Kasumi-1 (cell line): Measurements from ENCODE around the gene CSNK2A1.

Experiments
- DNase-seq, 2 experiments: peaks; one replicate each; lab custom pipeline; 2025; lab: John Stamatoyannopoulos, UW

The CSNK2A1 gene

DNA sequence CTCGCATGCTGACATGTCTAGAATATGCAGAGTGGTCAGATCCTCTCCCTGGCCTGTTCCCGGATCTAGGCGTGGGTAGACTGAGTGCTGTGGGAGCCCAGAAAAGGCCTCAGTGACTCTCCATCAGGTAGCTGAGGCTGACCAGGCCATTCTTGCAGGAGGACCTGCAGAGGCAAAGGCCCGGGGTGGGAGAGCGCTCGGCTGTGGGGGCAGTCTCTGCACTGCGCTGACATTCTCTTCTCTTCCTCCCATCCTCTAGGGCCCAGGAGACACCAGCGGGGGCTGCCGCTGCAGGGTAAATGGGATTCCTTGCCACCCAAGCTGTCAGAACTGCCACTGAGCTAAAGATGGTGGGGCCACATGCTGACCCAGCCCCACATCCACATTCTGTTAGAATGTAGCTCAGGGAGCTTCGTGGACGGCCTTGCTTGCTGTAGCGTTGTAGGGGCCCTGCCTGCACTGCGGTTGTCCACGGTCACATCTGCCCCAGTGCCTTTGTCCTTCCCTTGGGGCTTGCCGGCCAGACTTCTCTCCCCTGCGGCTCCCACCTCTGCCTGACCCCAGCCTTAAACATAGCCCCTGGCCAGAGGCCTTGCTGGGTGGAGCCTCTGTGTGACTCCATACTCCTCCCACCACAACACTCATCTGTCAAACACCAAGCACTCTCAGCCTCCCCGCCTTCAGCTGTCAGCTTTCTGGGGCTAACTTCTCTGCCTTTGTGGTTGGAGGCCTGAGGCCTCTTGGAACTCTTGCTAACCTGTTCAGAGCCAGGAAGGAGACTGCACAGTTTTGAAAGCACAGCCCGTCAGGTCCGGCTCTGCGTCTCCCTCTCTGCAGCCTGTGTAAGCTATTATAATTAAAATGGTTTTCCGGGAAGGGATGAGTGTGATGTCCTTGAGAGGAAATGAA lies 113.2 kb downstream of the CSNK2A1 start:
- DNase-seq = no peak

DNA sequence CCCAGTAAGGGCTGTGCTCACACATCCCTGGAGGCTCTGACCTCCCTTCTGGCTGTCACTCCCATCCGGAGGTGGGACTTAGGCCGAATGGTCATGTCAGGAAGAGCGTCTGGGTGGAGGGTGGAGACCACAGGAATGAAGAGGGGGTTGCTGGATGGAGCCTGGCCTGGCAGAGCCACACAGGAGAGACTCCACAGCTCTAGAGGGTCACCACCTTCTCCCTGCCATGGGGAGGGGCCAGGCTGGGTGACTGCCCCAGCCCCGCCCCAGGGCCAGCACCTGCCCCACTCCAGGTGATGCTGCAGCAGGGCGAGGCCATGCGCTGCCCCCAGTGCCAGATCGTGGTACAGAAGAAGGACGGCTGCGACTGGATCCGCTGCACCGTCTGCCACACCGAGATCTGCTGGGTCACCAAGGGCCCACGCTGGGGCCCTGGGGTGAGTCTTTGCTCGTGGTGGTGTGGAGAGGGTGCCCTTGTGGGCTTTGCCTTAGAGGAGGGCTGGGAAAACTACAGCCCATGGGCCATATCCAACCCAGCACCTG lies 114.9 kb downstream of the CSNK2A1 start:
- DNase-seq = no peak

DNA sequence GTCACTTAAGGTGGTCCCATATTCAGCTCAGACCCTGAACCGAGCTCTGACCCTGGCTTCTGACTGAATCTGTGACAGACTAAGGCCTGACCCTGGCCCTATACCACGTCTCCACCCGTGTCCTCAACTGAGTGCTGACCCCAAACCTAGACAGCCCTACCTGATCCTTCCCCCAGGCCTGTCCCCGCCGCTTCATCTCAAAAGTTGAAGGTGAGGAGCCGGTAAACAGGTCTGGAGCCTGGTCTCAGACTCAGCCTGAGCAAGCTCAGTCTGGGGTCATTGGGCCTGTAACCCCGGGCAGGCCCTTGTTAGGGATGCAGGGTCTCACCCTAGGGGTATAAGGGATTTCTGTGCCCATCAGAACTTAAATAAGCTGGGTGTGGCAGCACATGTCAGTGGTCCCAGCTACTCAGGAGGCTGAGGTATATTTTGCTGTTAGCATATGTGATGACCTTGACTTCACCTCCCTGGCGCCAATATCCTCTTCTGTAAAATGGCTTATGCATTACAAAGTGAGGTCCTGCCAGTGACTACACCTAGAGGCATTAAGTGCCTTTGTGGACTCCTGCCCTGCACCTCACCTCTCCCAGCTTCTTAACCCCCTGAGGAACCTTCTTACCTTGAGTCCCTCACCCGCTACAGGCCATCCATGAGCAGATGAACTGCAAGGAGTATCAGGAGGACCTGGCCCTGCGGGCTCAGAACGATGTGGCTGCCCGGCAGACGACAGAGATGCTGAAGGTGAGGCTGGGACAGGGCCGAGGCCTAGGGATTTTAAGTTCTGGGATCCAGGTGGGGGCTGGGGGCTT lies 115.5 kb downstream of the CSNK2A1 start:
- DNase-seq = no peak

DNA sequence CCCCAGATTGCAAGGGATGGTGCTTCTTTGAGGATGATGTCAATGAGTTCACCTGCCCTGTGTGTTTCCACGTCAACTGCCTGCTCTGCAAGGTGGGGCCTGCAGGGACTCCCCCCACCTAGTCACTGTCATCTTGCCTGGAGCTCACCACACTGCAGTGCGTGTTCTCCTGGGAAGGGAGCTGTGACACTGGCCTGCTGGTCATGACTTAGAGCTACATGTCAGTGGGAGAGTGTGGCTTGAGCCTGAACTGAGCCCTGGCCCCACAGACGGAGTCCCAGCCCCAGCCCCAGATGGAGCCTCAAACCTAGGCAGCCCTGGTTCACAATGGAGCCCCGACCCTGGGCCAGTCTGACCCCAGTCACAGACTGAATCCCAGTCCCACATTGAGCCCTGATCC lies 116.2 kb downstream of the CSNK2A1 start:
- DNase-seq = no peak

DNA sequence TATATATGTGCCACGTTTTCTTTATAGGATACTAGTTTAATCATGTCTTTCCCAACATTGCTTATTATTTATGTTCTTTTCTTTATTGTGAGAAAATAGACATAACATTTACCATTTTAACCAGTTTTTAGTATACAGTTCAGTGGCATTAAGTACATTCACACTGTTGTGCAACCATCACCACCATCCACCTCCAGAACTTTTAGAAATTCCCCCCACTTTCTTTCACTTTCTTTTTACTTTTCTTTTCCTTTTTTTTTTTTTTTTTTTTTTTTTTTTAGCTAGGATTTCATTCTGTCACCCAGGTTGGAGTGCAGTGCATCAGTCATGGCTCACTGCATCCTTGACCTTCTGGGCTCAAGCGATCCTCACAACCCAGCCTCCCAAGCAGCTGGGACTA lies 117.0 kb downstream of the CSNK2A1 start:
- no peak for DNase-seq
